MM.1S (cell line): ENCODE data around the gene NRG2.

Experiments
- DNase-seq: peaks from one replicate; pipeline ENCODE4 v3.0.0-alpha.2; 2015
- H2AFZ ChIP-seq: fragments of 300-600 bp; sonication (generic); 2 replicates; pipeline ENCODE4 v1.6.0; 2016; ENCODE audit warnings: antibody characterized with exemption, low read length
- H3F3A ChIP-seq: fragments of 300-600 bp; sonication (generic); 2 replicates; pipeline ENCODE4 v1.6.1; 2016; ENCODE audit warnings: mild to moderate bottlenecking, antibody characterized with exemption, low read length, moderate library complexity, mixed read lengths; ENCODE audit not compliant: insufficient read depth
- H3K27ac ChIP-seq: fragments of 300-600 bp; sonication (generic); 2 replicates; pipeline ENCODE4 v1.5.1; 2016; ENCODE audit warnings: mild to moderate bottlenecking, low read length
- H3K27me3 ChIP-seq: fragments of 300-600 bp; sonication (generic); replicated peaks from 2 replicates; pipeline ENCODE4 v1.6.0; 2016; ENCODE audit warnings: low read length; ENCODE audit not compliant: insufficient read depth
- H3K36me3 ChIP-seq: fragments of 300-600 bp; sonication (generic); replicated peaks from 2 replicates; pipeline ENCODE4 v1.6.1; 2016; ENCODE audit warnings: mild to moderate bottlenecking, low read length, mixed read lengths; ENCODE audit not compliant: insufficient read depth
- H3K4me1 ChIP-seq: fragments of 300-600 bp; sonication (generic); 2 replicates; pipeline ENCODE4 v1.6.1; 2016; ENCODE audit warnings: low read length, mixed read lengths
- H3K4me2 ChIP-seq: fragments of 300-600 bp; sonication (generic); 2 replicates; pipeline ENCODE4 v1.6.0; 2016; ENCODE audit warnings: low read depth, low read length
- H3K4me3 ChIP-seq: fragments of 300-600 bp; sonication (generic); 2 replicates; pipeline ENCODE4 v1.5.1; 2016; ENCODE audit warnings: low read length, mixed read lengths
- H3K79me2 ChIP-seq: fragments of 300-600 bp; sonication (generic); 2 replicates; pipeline ENCODE4 v1.6.1; 2016; ENCODE audit warnings: mixed run types, low read length, mixed read lengths
- H3K9ac ChIP-seq: fragments of 300-600 bp; sonication (generic); 2 replicates; pipeline ENCODE4 v1.6.1; 2016; ENCODE audit warnings: low read length, mixed read lengths
- H3K9me2 ChIP-seq: fragments of 300-600 bp; sonication (generic); replicated peaks from 2 replicates; pipeline ENCODE4 v1.6.1; 2016; ENCODE audit warnings: mild to moderate bottlenecking, low read length, mixed read lengths; ENCODE audit not compliant: insufficient read depth
- H3K9me3 ChIP-seq: fragments of 300-600 bp; sonication (generic); replicated peaks from 2 replicates; pipeline ENCODE4 v1.6.1; 2016; ENCODE audit warnings: mild to moderate bottlenecking, low read length, mixed read lengths; ENCODE audit not compliant: insufficient read depth
- H4K20me1 ChIP-seq: fragments of 300-600 bp; sonication (generic); 2 replicates; pipeline ENCODE4 v1.6.1; 2016; ENCODE audit warnings: mild to moderate bottlenecking, low read length, moderate library complexity, mixed read lengths; ENCODE audit not compliant: insufficient read depth
- CTCF ChIP-seq: fragments of 300-600 bp; sonication (generic); IDR thresholded peaks from 2 replicates; pipeline ENCODE4 v1.5.1; 2016; ENCODE audit warnings: antibody characterized with exemption, low read length, mixed read lengths
- EZH2 ChIP-seq: fragments of 300-600 bp; sonication (generic); optimal IDR thresholded peaks from 2 replicates; pipeline ENCODE3; 2017; ENCODE audit warnings: low read depth, mild to moderate bottlenecking, antibody characterized with exemption, low read length, mixed read lengths
- EZH2phosphoT487 ChIP-seq: fragments of 300-600 bp; sonication (generic); IDR thresholded peaks from 2 replicates; pipeline ENCODE4 v1.6.1; 2018; ENCODE audit warnings: antibody characterized with exemption, low read length

NRG2 gene

GRCh38 chr5:139956342-139956741, 86.8 kb downstream of the NRG2 start:
- Histone ChIP-seq H2AFZ (no peak overlapping the region), H3K4me3 (no peak overlapping the region), H3K36me3 (no peaks in the 10 kb centered on the region), H3K27me3 (no peaks in the 10 kb centered on the region), H4K20me1 (no peaks in the 10 kb centered on the region), H3F3A (no peaks in the 10 kb centered on the region), H3K9ac (no peak overlapping the region), H3K79me2 (no peaks in the 10 kb centered on the region), H3K4me2 (no peak overlapping the region), H3K9me2 (no peaks in the 10 kb centered on the region), H3K4me1 (no peaks in the 10 kb centered on the region), H3K27ac (no peak overlapping the region), H3K9me3 (no peaks in the 10 kb centered on the region)
- TF ChIP-seq CTCF (no peak), EZH2 (no peak), EZH2phosphoT487 (no peak)
- no peak for DNase-seq

GRCh38 chr5:139955616-139956273, 87.4 kb downstream of the NRG2 start:
- Histone ChIP-seq H3K36me3 (no peaks in the 10 kb centered on the region), H2AFZ (no peak overlapping the region), H3K4me1 (no peaks in the 10 kb centered on the region), H4K20me1 (no peaks in the 10 kb centered on the region), H3K9me3 (no peaks in the 10 kb centered on the region), H3K27me3 (no peaks in the 10 kb centered on the region), H3K9ac (no peak overlapping the region), H3F3A (no peaks in the 10 kb centered on the region), H3K4me3 (no peak overlapping the region), H3K79me2 (no peaks in the 10 kb centered on the region), H3K4me2 (no peak overlapping the region), H3K27ac (no peak overlapping the region), H3K9me2 (no peaks in the 10 kb centered on the region)
- TF ChIP-seq EZH2 (no peak), CTCF (no peak), EZH2phosphoT487 (no peak)
- DNase-seq, result no peak

GRCh38 chr5:139955053-139955605, 88.0 kb downstream of the NRG2 start:
- no peak overlapping the region for H3K27ac ChIP-seq
- H3K9ac ChIP-seq, result no peak overlapping the region
- H3K36me3 ChIP-seq, result no peaks in the 10 kb centered on the region
- no peak overlapping the region for H2AFZ ChIP-seq
- no peak overlapping the region for H3K4me2 ChIP-seq
- no peaks in the 10 kb centered on the region for H3K79me2 ChIP-seq
- H3K9me3 ChIP-seq, result no peaks in the 10 kb centered on the region
- no peaks in the 10 kb centered on the region for H3K4me1 ChIP-seq
- H3K27me3 ChIP-seq, result no peaks in the 10 kb centered on the region
- TF ChIP-seq EZH2, result no peak
- no peak for TF ChIP-seq CTCF
- no peak for TF ChIP-seq EZH2phosphoT487
- no peaks in the 10 kb centered on the region for H3K9me2 ChIP-seq
- no peak overlapping the region for H3K4me3 ChIP-seq
- H4K20me1 ChIP-seq, result no peaks in the 10 kb centered on the region
- H3F3A ChIP-seq, result no peaks in the 10 kb centered on the region
- DNase-seq, result no peak
